HG03108 (cell line): ENCODE data around the gene SERINC5.
"Not testable (repeated sequence)": the region's sequence is repeated elsewhere in the genome, so short reads cannot be mapped to it uniquely, and the experiment has no call there.

Source experiments
- ATAC-seq: cut with Tn5 transposase; IDR thresholded peaks from one replicate; pipeline ENCODE4 v1.9.1; 2021; ENCODE audit warnings: moderate library complexity; ENCODE audit not compliant: unreplicated experiment

The SERINC5 gene

DNA sequence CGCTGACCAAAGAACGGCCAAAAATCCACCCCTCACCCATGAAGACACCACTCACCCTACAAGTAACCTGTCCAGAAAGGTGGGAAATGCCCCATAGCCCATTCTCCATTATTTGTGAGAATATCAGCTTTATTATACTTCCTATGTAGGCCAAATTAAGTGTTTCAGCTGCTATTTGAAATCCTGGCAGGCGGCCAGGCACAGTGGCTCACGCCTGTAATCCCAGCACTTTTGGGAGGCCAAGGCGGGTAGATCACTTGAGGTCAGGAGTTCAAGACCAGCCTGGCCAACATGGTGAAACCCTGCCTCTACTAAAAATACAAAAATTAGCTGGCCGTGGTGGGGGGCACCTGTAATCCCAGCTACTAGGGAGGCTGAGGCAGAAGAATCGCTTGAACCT lies 54.1 kb downstream of the SERINC5 start:
- not testable (repeated sequence) for ATAC-seq

DNA sequence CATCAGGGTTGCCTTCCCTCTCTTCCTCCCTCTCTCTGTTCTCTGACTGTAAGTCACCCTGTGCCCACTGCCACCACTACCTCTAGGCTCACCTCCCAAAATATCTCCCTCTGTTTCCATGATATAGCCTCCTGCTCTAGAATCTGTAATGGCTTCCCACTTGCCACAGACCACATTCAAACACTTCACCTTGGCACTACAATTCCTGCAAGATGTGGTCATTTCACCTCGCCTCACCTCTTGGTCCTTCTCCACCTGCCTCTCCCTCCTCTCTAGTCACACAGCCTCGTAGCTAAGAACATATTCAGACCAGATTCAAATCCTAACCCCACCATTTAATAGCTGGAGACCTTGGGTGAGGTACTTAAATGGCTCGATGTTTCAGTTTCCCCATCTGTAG lies 56.9 kb downstream of the SERINC5 start:
- ATAC-seq: no peak

DNA sequence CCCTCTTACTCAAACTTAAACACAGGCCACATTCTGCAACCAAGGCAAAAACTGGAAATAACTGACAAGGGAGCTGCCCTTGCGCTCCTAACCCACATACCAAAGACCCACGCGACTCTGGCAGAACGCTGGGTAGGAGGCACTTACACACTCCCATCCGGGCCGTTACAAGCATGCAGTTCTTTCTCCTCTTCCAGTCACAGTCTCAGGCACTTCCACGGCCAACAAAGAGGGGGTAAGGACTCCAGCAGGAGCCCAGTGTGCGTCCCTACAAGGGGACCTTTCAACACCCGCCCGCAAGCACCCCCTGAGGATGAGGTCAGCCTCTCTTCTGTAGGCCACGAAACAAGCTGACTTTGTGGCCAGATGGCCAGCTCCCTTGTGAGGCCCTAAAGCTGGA lies 57.4 kb downstream of the SERINC5 start:
- ATAC-seq: no peak

DNA sequence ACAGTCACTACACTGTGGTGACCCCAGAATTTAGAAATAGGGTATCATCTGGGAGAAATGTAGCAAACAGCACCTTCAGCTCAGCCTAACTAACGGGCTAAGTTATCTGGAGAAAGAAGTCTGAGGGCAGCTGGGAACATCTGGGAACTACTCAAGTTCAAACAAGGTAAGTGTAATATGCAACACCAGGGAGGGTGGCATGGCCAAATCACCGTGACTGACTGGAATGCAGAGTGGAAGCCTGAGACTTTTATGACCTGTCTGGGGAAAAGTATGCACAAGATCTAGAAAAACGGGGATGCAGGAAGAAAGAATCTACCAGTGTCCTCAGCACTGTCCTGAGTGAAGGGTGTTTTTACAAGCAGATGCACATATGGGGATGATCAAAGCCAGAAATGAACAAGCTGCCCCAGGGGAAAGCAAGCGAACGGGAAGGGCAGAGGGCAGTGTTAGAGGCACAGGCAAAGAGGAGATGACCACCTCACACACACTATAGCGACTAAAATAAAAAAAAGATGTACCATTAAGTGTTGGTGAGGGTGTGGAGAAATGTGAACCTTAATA lies 59.9 kb downstream of the SERINC5 start:
- ATAC-seq: no peak

DNA sequence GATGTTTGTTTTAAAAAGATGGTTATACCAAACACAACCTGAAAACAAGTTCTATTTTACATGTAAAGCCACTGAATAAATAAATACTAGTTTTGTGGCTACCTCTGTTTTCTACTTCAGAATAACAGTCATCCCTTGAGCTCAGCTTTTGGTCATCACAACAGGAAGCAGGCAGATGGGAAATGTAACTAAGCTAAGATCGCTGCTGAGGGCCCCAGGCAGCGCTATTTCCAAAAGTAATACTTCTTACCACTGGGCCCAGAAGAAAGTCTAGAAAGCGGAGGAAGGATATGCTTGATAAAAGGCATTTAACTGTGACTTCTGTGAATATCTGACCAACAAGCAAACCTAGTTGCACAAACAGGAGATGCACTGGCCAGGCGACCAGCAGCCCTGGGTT lies 61.4 kb downstream of the SERINC5 start:
- ATAC-seq: no peak

DNA sequence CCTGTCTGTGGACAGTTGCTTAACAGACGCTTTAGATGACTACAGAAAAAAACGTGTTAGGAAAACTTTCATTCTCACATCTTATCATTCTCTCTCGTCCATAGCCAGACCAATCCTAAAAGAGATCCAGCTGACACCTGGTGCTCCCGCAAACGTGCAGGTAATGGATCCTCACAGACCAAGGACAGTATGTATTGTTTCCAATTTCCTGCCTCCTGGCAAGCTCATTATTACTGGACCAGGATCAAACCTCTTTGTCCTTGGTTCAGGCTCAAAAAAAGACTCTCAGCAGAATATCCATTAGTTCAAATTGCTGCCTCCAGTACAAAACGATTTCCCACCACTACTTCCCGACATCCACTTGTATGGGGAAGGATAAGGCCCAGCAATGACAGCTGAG lies 62.4 kb downstream of the SERINC5 start:
- no peak for ATAC-seq

DNA sequence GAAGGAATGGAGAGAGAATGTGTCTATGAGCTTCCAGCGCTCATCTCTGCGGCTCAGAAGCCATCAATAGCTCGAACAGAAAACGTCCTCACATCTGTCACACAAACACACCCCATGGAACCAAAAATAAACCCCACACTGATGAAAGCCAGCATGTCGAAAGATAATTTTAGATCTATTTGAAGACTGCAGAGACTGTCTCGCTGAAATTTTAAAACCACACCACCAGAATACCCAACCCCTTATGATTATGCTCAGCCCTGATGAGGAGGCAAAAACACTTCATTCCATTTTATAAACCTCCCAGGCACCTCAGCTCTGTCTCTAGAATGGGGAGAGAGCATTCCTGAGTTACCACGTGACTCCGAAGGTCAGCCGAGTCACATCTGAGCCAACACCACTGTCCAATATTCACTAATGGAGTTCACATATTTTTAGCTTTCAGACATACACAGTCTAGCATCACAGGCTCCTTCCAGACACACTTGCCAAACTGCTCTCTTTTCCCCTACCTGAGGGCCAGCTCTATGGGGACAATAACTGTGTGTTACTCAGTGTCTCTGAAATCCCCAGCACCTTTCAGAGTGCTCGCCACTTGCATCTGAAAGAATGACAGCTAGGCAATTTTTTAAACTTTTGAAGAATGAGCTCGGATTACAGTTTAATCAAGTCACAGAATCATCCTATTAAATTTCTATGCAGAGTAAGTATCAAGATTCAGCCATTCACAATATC lies 63.2 kb downstream of the SERINC5 start:
- no peak for ATAC-seq

DNA sequence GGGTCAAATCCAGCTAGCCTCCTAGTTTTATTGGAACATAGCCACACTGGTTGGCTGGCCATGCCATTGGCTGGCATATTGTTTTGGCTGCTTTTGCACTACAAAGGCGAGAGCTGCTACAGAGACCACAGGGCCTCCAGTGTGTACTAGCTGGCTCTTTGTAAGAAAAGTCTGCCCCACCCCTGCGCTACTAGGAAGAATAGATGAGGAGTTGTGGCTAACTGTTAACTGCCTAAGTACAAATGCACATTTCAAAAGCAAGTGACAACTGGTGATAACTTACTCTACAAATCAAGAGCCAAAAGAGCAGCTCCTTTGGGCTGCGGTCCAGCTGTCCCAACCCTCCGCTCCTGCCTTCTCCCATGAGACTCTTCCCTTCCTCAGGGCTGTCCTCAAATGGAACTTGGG lies 63.9 kb downstream of the SERINC5 start:
- no peak for ATAC-seq

DNA sequence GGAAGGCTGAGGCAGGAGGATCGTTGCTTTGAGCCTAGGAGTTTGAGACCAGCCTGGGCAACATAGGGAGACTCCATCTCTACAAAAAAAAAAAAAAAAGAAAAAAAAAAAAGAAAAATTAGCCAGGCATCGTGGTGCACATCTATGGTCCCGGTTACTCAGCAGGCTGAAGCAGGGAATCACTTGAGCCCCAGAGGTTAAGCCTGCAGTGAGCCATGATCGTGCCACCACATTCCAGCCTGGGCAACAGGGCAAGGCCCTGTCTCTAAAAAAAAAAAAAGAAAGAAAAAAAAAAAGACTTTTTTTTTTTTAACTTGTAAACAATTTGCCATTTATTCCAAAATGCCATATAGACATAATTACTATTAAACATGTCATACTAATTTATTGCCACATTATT lies 64.5 kb downstream of the SERINC5 start:
- ATAC-seq: no peak

DNA sequence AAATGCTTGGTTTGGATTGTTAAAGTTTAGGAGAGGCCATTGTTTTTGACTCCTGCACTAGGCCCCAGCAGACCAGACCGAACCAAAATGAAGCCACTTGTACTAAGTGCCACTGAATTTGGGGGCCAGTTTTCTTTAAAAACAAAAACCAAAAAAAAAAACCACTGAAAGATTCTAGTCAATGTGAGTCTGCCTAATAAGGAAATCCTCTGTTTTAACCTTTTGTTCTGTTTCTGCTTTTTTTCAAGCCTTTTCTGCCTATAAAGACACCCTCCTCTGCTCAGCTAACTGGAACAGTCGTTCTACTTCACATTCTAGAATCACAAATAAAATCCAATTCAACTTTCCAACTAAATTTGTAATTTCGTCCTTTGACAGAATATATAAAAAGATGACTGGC lies 64.9 kb downstream of the SERINC5 start:
- no peak for ATAC-seq

DNA sequence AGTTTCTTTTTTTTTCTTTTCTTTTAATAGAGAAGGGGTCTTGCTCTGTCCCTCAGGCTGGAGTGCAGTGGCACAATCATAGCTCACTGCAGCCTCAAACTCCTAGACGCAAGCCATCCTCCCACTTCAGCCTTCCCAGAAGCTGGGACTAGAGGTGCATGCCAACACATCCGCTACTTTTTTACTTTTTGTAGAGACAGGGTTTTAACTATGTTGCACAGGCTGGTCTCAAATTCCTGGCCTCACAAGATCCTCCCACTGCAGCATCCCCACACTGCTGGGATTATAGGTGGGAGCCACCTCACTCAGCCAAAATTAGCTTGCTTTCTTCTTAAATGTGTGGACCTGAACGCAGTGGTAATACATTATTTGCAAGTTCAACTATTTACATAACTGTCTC lies 66.1 kb downstream of the SERINC5 start:
- no peak for ATAC-seq

DNA sequence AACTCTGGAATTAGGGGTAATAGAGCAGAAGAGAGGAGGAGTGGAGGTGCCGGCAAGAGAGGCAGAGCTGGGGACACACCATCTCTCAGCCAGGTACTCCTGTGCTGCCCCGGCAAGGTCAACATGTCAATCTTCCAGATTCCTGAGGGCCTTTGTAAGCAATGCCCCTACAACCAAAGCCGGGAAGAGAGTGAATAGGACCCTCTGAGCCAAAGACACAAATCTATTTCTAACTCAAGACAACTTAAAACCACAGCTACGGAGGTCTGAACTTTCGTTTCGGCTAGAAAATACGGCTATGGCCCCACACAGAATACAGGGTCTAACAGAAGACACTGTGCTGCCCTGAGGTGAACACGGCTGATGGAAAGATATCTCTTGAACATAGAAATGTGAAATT lies 66.6 kb downstream of the SERINC5 start:
- ATAC-seq: no peak

DNA sequence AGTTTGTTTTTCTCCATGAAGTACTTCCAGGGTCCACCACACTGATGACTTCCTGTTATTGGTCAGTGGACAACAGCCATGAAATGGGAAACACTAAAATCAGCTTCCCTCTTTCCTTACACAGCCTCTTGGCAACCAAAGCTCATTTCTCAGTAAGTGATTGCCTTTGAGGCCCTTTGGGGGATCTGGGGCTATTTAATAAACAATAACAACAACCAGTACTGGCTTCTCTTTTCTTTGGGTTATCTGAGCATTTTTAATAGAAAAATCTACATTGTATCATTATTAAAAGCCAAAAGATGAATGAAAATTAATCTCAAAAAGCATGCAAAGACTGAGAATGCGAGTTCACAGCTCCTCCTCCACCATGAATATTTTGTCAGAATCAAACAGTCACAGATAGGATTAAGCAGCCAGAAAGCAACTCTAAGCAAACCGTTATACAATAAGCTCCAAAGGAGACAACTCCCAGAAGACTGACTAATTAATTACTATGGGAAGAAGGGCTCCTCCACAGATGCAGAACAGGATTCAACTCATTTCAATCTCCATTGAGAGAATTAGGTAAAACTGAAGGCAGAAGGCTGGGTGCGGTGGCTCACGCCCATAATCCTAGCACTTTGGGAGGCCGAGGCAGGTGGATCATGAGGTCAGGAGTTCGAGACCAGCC lies 68.3 kb downstream of the SERINC5 start:
- no peak for ATAC-seq

DNA sequence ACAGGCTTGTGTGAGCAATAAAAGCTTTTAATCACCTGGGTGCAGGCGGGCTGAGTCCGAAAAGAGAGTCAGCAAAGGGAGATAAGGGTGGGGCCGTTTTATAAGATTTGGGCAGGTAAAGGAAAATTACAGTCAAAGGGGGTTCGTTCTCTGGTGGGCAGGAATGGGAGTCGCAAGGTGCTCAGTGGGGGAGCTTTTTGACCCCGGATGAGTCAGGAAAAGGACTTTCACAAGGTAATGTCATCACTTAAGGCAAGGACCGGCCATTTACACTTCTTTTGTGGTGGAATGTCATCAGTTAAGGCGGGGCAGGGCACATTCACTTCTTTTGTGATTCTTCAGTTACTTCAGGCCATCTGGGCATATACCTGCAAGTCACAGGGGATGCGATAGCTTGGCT lies 70.3 kb downstream of the SERINC5 start:
- not testable (repeated sequence) for ATAC-seq

DNA sequence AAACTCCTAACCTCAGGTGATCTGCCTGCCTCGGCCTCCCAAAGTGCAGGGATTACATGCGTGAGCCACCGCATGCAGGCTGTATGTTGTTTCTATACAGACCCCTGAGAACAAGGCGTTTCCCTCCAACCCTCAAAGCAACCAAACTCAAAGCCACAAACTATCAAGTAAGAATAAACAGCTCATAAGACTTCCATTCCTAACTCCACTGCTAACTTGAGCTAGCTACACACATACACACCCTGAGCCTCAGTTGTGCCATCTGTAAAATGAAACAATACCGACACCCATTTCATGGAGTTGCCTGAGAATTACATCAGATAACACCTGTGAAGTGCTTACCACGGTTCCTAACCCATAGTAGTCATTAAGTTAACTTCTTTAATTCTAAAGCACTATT lies 70.8 kb downstream of the SERINC5 start:
- no peak for ATAC-seq

DNA sequence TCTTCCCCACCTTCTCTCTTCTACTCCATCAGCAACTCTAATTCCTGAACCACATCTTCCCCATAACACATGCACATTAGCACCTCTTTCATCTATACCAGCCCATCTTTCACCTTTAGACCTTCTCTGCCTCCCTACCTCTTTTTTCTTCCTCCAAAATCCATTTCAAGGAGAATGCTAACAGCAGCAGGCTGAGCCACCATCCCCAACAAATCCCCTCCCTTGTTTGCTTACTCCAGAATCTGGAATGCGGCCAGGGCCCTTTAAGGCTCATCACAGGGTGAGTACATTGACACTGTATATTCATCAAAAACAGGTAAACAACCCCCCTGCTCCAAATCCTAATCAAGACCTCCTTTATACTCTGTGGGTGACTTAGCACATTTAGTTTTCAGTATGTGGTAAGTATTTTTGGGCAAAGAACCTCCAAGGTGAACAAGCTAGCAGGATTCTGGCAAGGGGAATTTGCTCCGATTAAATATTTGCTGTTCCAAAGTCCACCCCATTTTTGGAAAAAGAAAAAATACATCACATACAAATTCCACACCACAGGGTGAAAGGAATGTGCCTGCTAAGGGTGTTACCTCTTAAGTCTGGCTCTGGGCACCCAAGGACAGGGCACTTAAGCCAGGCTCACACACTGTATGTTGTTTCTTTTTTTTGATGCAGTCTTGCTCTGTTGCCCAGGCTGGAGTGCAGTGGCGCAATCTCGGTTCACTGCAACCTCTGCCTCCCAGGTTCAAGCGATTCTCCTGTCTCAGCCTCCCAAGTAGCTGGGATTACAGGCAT lies 71.4 kb downstream of the SERINC5 start:
- no peak for ATAC-seq

DNA sequence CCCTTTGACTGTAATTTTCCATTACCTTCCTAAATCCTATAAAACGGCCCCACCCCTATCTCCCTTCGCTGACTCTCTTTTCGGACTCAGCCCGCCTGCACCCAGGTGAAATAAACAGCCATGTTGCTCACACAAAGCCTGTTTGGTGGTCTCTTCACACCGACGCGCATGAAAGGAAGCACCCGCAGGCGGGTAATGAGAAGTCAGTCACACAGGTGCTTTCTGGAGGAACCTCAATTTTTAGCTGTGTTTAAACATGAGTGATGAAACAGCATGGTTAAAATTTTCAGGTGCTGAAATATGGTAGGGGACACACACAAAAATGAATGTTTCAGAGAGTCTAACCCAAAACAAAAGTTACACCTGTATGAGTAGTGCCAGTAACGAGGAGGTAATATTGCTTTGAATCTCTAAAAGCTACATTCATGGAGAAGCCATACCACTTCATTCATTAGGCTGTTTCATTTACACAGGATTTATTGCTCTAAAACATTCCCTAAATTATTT lies 72.1 kb downstream of the SERINC5 start:
- ATAC-seq: not testable (repeated sequence)

DNA sequence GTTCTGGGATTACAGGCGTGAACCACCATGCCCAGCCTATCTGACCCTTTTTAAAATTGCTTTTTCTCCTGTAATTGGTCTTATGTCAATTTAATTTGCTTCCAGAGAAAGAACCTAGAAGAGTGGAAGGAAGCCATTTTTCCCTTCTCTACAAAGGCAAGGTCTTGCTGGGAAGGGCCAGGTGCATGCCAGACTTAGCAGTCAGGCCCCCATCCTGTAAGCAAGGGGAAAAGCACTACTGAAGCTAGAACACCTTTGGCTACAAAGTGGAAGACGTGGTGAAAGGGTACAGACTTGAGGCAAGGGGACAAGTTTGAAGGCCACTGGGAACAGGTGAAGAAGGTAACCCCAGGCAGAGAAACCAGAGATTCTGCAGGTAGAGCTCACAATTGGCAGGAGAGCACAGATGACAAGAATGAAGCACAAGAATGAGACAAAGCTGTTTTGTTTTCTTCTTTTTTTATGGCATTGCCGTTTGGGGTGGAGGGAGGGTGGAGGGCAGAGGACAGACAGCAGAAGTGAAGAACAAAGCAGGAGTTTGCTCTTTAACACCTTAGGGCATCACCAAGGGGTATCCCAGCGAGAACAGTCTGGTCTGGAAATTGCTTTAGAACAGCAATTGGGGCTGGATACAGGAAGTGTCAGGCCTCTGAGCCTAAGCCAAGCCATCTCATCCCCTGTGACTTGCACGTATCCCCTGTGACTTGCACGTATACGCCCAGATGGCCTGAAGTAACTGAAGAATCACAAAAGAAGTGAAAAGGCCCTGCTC lies 72.9 kb downstream of the SERINC5 start:
- ATAC-seq: no peak

DNA sequence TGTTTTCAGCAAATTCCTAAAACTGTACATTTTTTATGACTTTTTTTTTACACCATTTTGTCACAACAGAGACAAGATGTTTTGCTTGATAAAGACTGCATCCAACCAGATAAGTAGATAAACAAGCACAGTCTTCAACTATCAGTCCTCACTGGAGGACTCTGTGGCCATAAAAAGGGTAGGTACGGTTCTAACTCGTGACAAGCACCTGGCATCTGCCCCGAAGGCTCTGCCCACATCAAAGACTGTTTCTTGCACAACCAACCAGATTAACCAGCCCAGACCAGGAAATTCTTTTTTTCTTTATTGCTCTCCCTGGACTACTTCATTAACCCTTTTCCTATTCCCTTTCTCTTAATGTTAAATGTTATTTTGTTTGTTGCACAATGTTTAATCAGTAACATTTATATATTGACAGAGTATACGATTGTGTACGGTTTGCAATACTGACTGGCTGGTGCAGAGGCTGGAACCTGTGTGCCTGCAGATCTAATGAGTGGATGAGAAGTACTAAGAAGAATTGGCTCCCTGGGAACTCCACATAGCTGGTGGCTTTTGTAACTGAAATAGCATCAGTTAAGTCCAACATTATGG lies 74.1 kb downstream of the SERINC5 start:
- ATAC-seq: no peak

DNA sequence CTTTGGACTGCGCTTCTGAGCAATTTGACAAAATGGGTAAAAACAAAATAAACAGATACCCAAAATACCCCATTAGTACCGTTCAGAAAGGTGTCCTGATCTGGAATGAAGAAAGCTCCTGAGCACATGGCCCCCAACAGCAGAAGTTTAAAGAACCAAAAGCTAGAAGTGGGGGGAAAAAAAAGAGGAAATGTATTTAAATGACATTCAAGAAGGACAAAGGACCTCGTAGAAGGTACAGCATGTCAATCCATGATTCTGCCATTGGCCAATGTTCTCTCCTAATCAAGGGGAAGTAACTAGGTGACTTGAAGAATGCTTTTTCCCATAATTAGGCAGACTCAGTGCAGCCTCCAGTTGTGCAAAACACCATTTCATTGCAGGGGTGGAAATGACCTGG lies 78.6 kb downstream of the SERINC5 start:
- ATAC-seq: no peak
